Endothelial cell of umbilical vein (primary cell): ENCODE results near the gene OTULIN.

ENCODE experiments used
- EZH2 ChIP-seq: IDR thresholded peaks from 2 replicates; pipeline ENCODE4 v1.6.1; 2012; ENCODE audit warnings: borderline replicate concordance, low read depth, mild to moderate bottlenecking, moderate library complexity, low read length, inconsistent platforms; ENCODE audit not compliant: severe bottlenecking
- GATA2 ChIP-seq: IDR thresholded peaks from 2 replicates; pipeline ENCODE4 v1.7.0; 2011; ENCODE audit warnings: low read depth, mild to moderate bottlenecking, moderate library complexity, mixed read lengths, low read length; ENCODE audit not compliant: insufficient read length, insufficient read depth
- MYC ChIP-seq: IDR thresholded peaks from one replicate; pipeline ENCODE4 v1.6.1; 2011; ENCODE audit warnings: mild to moderate bottlenecking, low read depth, low read length
- POLR2A ChIP-seq: IDR thresholded peaks from 2 replicates; pipeline ENCODE4 v1.6.1; 2012; ENCODE audit warnings: low read depth, mild to moderate bottlenecking, control low read depth, low read length
- POLR2AphosphoS5 ChIP-seq: IDR thresholded peaks from 2 replicates; pipeline ENCODE4 v1.6.1; 2012; ENCODE audit warnings: low read depth, mild to moderate bottlenecking, control low read depth, low read length, moderate library complexity; ENCODE audit not compliant: insufficient read depth
- TF ChIP-seq, protein P1 (sequence below), 2 donors: IDR thresholded peaks; 1 replicate in 1 of 2; 2 replicates in 1 of 2; pipeline ENCODE4 v1.5.1; 2011; ENCODE audit warnings: low read length in 2 of 2, mild to moderate bottlenecking in 2 of 2, moderate library complexity in 2 of 2, control low read depth in 1 of 2, inconsistent platforms in 1 of 2, low read depth in 1 of 2; ENCODE audit not compliant: insufficient read depth in 1 of 2; ENCODE audit errors: extremely low read depth in 1 of 2
- TF ChIP-seq, protein P2 (sequence below): IDR thresholded peaks from 2 replicates; pipeline ENCODE4 v1.6.1; 2011; ENCODE audit not compliant: insufficient read depth, insufficient read length

DNA sequence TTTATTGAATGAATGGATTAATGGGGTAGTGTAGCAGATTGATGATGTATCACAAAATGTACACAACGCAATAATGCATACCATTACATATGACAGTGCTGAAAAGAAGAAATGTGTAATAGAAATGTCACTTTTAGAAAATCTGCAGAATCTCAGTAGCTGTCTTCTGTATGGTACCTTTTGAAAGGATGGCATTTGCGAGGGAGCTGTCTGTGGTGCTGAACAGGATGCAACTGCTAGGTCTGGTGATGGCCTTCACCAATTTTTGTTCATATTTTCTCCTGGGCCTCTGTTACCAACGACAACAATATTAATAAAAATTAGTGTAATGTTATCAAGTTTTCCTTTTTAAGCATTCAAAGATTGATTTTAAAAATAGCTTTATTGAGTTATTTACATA, 36.2 kb upstream of the OTULIN start:
- TF ChIP-seq, protein P1, sequence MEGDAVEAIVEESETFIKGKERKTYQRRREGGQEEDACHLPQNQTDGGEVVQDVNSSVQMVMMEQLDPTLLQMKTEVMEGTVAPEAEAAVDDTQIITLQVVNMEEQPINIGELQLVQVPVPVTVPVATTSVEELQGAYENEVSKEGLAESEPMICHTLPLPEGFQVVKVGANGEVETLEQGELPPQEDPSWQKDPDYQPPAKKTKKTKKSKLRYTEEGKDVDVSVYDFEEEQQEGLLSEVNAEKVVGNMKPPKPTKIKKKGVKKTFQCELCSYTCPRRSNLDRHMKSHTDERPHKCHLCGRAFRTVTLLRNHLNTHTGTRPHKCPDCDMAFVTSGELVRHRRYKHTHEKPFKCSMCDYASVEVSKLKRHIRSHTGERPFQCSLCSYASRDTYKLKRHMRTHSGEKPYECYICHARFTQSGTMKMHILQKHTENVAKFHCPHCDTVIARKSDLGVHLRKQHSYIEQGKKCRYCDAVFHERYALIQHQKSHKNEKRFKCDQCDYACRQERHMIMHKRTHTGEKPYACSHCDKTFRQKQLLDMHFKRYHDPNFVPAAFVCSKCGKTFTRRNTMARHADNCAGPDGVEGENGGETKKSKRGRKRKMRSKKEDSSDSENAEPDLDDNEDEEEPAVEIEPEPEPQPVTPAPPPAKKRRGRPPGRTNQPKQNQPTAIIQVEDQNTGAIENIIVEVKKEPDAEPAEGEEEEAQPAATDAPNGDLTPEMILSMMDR (IDR thresholded peaks at IDR 0.05; ENCODE audit: extremely low read depth in 1 of 2, insufficient read depth in 1 of 2, low read depth in 1 of 2, low read length in 2 of 2), result no peak
- TF ChIP-seq GATA2, result no peak
- no peak for TF ChIP-seq POLR2A
- TF ChIP-seq, protein P2, sequence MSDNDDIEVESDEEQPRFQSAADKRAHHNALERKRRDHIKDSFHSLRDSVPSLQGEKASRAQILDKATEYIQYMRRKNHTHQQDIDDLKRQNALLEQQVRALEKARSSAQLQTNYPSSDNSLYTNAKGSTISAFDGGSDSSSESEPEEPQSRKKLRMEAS, result no peak
- TF ChIP-seq EZH2, result no peak
- TF ChIP-seq POLR2AphosphoS5, result no peak
- TF ChIP-seq MYC, result no peak
